Measurements from ENCODE around the gene NSUN3. TPM values are rescaled to one million over a fixed set of nuclear protein-coding genes. Genes with fewer than 3 reads are reported as not detected.

NSUN3 gene
- total RNA-seq, 2 donors from 2014 or later = 18.4 to 19.4 TPM

Other genes starting within 250 kb of the NSUN3 start
- gene PROS1, start 89.2 kb upstream of the NSUN3 start, total RNA-seq = under 1 TPM; 0.46 to 0.50 TPM
- gene ARL13B, start 82.9 kb upstream of the NSUN3 start, total RNA-seq = 10 to 100 TPM; 11.4 to 17.9 TPM
- gene STX19, start 34.5 kb upstream of the NSUN3 start, total RNA-seq = not detected
- gene DHFR2, start 145 bp upstream of the NSUN3 start, total RNA-seq = 1 to 10 TPM; 8.1 to 9.3 TPM